HG03354 (cell line): ENCODE measurements around the gene RGS17.
"Not testable (repeated sequence)": the region's sequence is repeated elsewhere in the genome, so short reads cannot be mapped to it uniquely, and the experiment has no call there.

Experiments used
- ATAC-seq: cut with Tn5 transposase; IDR thresholded peaks from one replicate; pipeline ENCODE4 v1.9.1; 2021; ENCODE audit warnings: mild to moderate bottlenecking; ENCODE audit not compliant: unreplicated experiment, poor library complexity, severe bottlenecking

Gene RGS17

DNA sequence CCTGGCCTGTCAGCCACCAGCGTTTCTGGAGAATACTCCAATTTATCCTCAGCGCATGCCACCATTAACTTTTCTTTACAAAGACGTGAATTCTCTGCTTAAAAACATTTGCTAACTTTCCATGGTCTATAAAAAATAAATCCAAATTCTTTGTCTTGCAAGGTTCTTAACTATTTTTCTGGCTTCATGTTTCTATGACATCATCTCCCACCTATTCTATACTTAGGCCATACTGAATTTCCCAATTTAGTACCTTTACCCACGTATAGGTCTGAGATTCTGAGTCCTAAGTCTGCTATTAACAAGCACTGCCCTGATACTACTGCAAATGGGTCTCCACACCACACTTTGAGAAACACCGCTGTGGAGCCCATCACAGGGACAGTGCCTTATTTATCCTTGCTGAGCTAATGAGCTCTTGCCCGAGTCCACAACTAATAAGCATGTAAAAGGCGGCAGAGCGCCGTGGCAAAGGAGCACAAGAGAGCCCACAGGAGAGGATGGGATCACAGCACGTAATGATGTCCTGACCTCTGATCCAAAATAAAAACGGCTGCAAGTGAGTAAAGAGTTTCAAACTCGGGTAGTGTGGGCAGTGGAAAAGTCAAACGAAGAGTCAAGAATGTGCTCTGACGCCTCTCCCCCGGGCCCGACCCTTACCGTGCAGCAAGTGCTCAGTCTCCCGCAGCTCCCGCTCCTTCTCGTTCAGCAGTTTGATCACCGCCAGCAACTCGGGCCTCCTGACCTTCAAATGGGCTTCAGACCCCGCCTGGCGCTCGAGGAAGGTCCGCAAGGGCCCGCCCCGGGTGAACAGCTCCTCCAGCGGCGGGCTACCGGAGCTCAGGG lies 129.1 kb downstream of the RGS17 start:
- peak; percentile 33 for ATAC-seq

DNA sequence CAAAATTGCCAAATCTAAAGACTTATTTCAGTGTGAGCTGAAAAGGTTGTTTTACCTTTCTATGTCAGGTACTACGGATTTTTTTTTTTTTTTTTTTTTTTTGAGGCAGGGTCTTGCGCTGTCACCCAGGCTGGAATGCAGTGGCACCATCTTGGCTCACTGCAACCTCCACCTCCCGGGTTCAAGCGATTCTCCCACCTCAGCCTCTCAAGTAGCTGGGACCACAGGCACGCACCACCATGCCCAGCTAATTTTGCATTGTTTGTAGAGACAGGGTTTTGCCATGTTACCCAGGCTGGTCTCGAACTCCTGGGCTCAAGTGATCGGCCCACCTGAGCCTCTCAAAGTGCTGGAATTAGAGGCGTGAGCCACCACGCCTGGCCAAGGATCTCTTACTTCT lies 130.3 kb downstream of the RGS17 start:
- not testable (repeated sequence) for ATAC-seq

DNA sequence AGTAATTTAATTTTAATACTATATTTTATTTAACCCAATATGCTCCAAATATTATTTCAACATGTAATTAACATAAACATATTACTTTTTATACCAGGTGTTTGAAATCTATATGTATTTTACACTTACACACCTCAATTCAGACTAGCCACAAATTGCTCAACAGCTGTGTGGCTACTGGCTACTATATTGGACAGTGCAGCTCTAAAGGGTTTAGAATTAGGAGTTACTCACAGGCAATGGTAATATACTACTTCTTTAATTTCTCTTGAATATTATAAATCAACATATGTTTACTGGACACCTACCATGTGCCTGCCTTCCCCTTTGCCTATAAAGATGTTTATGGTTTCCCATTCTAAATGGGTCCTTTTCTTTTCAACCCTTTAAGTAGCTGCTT lies 130.8 kb downstream of the RGS17 start:
- no peak for ATAC-seq

DNA sequence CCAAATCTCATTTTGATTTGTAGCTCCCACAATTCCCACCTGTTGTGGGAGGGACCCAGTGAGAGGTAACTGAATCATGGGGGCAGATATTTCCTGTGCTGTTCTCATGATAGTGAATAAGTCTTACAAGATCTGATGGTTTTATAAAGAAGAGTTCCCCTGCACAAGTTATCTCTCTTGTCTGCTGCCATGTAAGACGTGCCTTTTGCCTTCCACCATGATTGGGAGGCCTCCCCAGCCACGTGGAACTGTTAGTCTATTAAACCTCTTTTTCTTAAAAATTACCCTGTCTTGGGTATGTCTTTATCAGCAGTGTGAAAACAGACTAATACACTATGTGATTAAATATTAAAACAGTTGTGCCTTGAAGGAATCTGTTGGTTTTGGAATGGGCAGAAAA lies 131.5 kb downstream of the RGS17 start:
- ATAC-seq: not testable (repeated sequence)

DNA sequence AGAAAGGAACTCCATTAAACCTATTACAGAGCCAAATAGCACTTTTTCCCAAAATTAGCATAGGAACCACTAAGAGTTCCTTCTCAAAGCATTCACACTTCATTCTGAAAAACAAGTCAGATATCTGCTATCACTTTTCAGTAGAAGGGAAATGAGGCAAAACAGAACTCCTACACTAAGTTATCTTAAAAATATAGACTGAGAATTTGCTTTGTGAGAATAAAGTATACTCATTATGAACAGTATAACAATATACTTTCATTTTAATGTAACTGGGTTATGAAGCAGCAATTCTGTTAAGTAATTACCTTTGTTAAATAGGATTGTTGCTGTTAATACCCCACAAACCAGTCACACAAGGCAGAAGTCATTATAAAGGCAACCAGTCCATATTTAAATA lies 137.2 kb downstream of the RGS17 start:
- ATAC-seq: no peak

DNA sequence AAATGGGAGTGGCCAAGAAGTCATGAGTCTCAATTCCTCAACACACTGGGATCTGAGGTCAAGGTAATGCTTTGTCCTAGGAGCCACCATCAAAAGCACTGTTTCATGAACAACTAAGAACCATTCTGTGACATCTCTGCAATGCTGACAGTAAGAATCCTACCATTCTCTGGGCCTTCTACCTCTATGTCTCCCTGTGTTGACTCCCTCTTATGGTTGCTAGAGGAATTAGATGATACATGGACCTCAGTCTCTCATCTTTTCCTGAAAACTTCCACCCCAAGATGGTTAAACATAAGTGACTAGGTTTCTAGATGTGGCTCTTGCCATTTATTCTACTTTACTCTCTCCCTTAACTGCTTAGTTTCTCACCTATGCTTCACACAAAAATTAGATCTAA lies 137.7 kb downstream of the RGS17 start:
- ATAC-seq: peak; percentile 40

DNA sequence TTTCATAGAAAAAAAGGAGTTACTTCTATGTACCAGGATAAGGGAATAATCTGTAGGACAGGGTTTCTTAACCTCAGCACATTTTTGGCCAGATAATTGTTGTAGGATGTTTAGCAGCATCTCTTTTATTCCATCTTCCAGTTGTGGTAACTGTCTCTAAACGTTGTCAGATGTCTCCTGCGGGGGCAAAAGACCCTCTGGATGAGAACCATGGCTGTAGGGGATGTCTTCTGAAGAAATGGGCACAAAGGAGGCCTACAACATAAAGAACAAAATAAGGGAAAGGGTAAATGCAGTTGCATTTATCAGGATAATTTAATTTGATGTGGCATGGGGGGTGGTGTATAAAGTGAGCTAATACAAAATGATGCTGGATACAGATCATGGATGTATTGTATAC lies 144.1 kb downstream of the RGS17 start:
- no peak for ATAC-seq

DNA sequence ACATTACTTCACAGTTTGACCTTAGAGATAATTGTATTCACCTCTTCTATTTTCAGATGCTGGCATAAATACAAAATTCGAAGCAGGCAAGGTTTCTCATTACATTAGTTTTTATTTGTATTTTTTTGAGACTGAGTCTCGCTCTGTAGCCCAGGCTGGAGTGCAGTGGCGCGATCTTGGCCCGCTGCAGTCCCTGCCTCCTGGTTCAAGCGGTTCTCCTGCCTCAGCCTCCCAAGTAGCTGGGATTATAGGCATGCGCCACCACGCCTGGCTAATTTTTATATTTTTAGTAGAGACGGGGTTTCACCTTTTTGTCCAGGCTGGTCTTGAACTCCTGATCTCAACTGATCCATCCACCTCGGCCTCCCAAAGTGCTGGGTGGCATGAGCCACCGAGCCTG lies 145.8 kb downstream of the RGS17 start:
- ATAC-seq: not testable (repeated sequence)

DNA sequence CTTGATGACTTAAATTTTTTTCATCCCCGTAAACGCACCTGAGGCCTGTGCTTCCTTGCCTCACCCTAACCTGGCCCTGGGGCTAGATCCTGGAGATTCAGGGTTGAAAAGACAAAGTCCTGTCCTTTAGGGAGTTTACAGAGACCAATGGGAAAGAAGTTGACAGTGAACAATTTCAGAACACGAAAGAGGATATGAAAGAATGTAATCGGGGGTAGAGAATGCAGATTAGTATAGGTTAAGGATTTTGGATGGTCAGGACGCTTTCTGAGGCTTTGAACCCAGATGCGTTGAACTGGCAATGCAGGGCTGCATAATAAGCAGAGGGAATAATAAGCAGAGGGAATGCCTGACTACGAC lies 146.6 kb downstream of the RGS17 start:
- peak; percentile 29 for ATAC-seq

DNA sequence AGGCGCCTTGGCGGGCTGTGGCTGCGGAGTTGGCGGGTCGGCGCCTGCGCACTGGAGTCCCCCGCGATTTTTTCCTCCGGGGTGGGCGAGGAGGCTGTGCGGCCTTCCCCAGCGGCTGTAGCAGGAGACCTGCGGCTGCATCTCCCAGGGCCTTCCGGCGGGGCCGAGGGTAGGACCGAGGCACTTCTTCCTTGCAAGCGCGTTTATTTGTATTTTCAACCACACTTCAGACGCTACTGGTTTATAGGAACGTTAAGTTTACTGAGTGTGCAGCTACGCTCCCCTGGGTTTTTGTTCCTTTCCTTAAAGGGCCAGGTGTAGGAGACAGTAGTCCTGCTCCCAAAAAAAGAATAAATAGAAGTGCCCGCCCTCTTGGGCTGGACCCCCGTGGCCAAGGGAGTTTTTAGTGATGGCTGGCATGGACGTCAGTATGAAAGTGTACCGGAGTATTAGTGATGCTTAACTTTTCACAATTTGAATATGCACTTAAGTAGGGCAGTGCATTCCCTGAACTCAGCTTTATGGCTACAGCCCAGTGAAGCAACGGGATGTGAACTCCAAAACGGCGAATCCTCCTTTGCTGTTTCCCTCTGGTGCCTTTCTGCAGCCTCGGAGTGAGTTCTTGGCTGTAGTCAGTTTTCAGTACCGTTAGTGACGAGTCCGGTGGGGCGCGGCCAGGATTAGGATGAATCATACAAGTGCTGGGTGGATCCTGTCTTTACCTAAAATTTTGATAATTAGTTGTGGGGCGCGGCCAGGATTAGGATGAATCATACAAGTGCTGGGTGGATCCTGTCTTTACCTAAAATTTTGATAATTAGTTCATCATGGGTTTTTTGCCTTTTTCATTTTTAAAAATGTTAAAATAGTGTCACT lies 147.2 kb downstream of the RGS17 start:
- peak; percentile 29 for ATAC-seq

DNA sequence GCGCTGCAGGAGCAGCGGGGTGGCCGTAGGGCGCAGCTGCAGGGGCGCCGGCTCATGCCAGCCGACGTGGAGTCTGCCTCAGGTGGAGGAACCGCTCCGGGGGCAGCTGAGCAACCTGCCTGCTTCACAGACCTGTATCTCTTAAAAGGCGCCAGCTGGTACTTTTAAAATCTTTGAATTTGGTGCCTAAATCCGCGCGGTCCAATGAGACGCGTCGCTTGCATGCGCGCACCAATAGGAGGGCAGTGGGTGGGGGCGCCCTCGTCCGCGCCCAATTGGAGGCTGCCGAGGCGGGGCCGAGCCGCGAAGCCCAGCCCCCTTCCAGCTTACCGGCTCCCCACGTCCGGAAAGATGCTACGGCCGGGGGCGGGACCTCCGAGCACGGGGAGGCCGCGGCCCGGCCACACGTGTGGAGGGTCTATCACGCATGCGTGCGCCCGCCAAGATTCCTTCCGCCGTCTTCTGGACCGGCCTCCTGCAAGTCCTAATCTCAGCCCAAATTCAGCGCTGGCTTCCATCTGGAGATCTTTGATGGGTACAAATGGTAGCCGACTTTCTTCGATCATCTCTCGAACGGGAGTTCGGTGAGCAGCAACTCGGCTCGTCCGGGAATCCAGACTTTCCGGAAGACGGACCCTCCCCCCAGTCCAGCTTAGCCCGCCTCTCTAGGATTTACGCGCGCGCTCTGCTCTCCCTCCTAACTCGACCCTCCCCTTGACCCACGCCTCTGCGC lies 148.0 kb downstream of the RGS17 start, which contains the start of gene FBXO5:
FBXO5 (minus strand) TSS at position 138 of the 733 bp plus-strand sequence; CDS start at position 56, 82 bp downstream.
- ATAC-seq: peak; percentile 84

DNA sequence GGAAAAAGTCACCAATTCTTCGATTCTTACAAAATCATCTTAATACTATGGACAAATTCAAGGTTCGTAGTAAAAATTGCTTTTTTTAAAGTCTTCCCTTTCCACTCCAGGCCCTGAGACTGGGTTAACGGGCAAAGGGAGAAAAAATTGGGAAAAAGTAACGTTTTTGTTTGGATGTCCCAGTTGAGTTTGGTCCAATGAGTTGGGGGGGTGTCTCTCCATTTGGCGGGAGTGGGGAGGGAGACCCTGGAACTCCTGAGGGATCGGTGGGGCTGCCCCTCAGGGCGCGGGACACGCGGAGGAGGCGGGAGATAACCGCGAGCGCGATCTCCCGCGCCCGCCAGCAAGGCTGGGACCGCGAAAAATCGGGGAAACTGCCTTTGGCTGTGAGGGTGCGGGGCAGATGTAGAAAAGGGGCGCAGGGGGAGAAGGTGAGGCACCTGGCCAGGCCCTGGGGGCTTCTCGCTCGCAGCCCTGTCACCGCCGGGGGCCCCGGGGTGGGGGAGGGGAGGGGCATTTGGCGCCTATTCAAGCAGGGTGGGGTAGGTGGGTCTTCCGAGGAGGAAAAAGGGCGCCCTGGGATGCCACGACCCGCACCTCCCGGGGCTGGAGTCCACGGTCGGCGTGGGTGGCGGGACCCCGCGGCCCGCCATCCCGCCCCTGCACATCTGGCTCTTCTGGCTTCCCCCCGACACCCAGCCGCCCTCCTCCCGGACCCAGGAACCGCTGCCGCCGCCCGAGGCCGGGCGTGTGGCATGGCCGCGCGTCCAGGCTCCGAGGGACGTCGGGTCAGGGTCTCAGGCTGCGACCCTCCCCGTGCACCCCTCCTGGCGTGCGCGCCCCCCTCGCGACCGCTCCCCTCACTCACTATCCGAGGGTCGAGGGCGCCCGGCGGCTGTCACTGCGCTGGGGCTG lies 148.8 kb downstream of the RGS17 start:
- peak; percentile 2 for ATAC-seq

DNA sequence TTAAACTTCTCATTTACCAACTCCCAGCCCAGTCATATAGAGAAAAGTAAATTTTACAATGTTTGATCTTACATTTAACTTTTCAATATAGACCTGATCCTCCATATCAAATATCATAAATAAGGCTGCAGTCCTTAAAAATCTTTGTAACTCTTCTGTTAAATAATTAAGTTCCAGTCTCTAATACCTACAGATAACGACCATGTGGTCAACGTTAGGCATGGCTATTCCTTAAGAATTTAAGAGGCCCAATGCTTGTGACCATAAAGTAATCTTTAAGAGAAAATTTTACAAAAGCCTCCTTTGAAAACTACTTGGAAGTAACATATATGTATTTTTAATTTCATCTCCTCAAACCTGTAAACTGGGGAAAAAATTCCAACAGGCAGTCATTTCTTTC lies 149.9 kb downstream of the RGS17 start:
- no peak for ATAC-seq

DNA sequence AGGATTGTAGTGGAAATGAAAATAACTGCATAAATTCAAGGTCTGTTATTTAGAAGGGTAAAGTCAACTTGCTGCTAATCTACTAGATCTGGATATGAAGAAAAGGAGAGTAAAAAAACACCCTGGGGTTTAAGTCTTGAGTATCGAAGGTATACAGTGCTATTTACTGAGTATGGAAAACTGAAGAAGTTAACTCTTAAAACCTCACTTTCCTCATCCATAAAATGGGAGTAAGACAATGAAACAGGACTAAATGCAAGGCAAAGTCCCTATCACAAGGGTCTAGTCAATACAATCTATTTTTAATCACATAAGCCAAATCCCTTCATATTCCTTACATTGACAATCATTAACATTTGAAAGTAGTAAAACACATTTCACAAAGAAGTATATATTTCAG lies 150.4 kb downstream of the RGS17 start:
- no peak for ATAC-seq

DNA sequence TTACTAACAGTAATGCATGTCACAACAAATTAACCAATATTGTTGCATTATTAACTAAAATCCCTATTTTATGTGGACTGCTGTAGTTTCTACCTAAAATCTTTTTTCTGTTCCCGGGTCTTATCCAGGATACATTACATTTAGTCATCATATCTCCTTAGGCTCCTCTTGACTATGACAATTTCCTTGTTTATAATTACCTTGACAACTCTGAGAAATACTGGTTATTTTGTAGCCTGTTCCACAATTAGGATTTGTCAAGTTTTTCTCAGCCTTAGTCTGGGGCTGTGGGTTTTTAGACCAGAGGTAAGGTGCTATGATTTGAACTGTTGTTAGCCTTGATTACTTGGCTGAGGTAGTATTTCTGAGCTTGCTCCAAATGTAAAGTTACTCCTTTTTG lies 152.0 kb downstream of the RGS17 start:
- ATAC-seq: no peak

DNA sequence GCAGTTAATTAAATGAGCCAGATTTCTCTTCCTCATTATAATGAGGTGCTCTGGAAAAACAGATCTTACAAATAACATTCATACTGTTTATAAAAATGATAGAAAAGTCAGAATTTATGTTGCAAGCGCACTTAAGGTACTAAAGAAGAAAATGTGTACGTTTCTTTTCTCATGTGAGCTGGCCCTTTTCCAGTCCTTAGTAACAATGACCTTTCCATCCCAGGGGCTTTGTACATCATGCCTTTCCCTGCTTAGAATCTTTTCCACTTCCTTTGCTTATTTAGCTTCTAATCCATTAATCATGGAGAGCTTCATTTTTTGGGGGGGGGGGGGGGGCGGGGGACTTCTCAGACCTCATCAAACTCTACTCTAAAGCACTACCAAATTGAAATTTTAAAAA lies 153.0 kb downstream of the RGS17 start:
- no peak for ATAC-seq

DNA sequence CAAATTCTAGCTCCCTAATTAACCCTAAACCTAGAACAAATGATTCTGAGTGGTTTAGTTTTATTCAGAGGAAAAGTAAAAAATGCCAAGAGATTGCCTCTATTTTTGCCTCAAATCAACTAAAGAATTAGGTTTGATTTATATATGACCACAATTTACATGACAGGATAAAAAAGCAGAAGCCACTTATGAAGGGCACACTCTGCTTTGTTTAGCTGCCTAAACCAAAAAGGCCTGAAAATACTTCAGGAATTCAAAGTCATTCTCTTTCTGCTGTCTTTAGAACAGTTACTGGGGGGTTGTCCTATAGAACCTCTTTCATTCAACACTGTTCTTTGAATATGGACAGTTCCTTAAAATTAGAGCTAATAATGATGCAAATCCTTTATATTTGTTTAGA lies 153.5 kb downstream of the RGS17 start:
- ATAC-seq: no peak

DNA sequence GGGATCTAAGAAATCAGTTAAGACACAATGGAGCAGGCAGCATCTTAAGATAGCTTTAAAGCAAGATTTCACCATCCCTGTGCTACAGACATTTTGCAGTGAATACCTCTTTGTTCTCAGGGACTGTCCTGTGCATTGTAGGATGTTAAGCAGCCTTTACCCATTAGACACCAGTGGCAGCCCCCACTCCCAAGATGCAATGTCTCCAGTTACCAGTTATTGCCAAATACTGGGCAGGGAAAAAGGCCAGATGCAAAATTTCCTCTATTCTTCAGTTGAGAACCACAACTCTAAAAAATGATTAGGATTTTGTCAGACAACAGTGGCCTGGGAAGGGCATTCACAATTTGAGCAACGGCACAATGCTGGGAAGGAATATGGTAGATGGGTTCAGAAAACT lies 154.3 kb downstream of the RGS17 start:
- ATAC-seq: no peak

DNA sequence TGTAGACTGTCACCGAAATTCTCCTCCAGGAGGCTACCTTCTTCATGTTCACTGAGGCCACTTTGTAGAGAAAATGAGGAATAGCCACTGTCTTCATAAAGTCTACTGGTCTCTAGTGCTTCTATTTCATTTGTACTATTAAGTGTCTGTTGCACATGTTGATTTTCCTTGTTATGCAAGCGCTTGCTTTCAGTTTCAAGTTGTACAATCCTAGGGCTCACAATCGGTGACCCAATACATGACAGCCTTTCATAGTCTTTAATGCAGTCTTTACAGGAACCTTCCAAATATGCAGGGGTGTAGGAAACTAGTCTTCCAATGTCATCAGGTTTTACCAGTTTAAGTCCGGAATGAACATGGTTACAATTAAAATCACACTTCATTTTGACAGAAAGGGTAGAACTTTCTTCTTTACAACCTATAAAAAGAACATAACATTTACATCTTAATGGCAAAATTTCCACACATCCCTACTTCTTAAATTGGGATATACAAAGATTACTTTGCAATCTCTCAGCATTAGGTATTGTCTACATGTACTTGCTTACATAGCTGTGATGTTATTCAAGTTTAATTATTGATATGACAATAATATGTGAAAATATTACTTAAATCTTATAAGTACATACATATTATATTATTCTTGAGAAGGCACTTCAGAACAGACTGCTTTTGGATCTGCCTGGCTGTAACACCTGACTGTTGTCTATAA lies 155.7 kb downstream of the RGS17 start:
- ATAC-seq: peak; percentile 64
